GM23338 (cell line): ENCODE measurements around the gene NTM. TPM values are rescaled to one million over a fixed set of nuclear protein-coding genes. Genes with fewer than 3 reads are reported as not detected.

Experiments
- ATAC-seq: fragments of 200-7000 bp; cut with Tn5 transposase; 3 replicates; pipeline ENCODE4 v1.9.1; 2020
- DNase-seq: peaks from one replicate; pipeline ENCODE4 v3.0.0-alpha.2; 2015; ENCODE audit warnings: low spot score
- H2AFZ ChIP-seq: fragments of 200-600 bp; sonication (generic); 2 replicates; pipeline ENCODE4 v1.8.0; 2016; ENCODE audit warnings: antibody characterized with exemption, mild to moderate bottlenecking, moderate library complexity
- H3F3A ChIP-seq: fragments of 200-600 bp; sonication (generic); replicated peaks from 2 replicates; pipeline ENCODE4 v1.8.0; 2017; ENCODE audit warnings: antibody characterized with exemption, mixed run types, low read depth
- H3K27ac ChIP-seq: fragments of 200-600 bp; sonication (generic); 2 replicates; pipeline ENCODE4 v1.6.1; 2016; ENCODE audit warnings: low read depth
- H3K27me3 ChIP-seq: fragments of 200-600 bp; sonication (generic); 2 replicates; pipeline ENCODE4 v1.8.0; 2016; ENCODE audit warnings: mild to moderate bottlenecking, mixed run types, moderate library complexity; ENCODE audit not compliant: insufficient read depth
- H3K36me3 ChIP-seq: fragments of 200-600 bp; sonication (generic); 2 replicates; pipeline ENCODE4 v1.8.0; 2016; ENCODE audit warnings: mild to moderate bottlenecking; ENCODE audit not compliant: insufficient read depth
- H3K4me1 ChIP-seq: fragments of 200-600 bp; sonication (generic); 2 replicates; pipeline ENCODE4 v1.8.0; 2016; ENCODE audit warnings: mild to moderate bottlenecking, moderate library complexity; ENCODE audit not compliant: insufficient read depth
- H3K4me2 ChIP-seq: fragments of 200-600 bp; sonication (generic); 2 replicates; pipeline ENCODE4 v1.7.1; 2017; ENCODE audit warnings: mixed run types
- H3K4me3 ChIP-seq: fragments of 200-600 bp; sonication (generic); 2 replicates; pipeline ENCODE4 v1.6.1; 2016; ENCODE audit warnings: mixed run types
- H3K79me2 ChIP-seq: fragments of 200-600 bp; sonication (generic); replicated peaks from 2 replicates; pipeline ENCODE4 v1.8.0; 2017; ENCODE audit warnings: mild to moderate bottlenecking; ENCODE audit not compliant: insufficient read depth
- H3K9me2 ChIP-seq: fragments of 200-600 bp; sonication (generic); 2 replicates; pipeline ENCODE4 v1.8.0; 2017; ENCODE audit not compliant: insufficient read depth
- H4K20me1 ChIP-seq: fragments of 200-600 bp; sonication (generic); replicated peaks from 2 replicates; pipeline ENCODE4 v1.8.0; 2017; ENCODE audit warnings: mild to moderate bottlenecking; ENCODE audit not compliant: insufficient read depth
- H3K27ac Mint-ChIP-seq: 2 replicates; pipeline ENCODE4 v1.8.0; 2020; ENCODE audit warnings: inconsistent platforms, mild to moderate bottlenecking, moderate library complexity, mixed read lengths
- H3K27me3 Mint-ChIP-seq: 3 replicates; pipeline ENCODE4 v1.8.0; 2022; ENCODE audit warnings: low read depth, mild to moderate bottlenecking, moderate library complexity, mixed read lengths, inconsistent platforms; ENCODE audit not compliant: insufficient read depth, poor library complexity
- H3K36me3 Mint-ChIP-seq: 3 replicates; pipeline ENCODE4 v1.8.0; 2021; ENCODE audit warnings: low read depth, mild to moderate bottlenecking, inconsistent platforms, moderate library complexity, mixed read lengths
- H3K4me1 Mint-ChIP-seq: 3 replicates; pipeline ENCODE4 v1.8.0; 2020; ENCODE audit warnings: mild to moderate bottlenecking, inconsistent platforms, mixed read lengths
- H3K4me3 Mint-ChIP-seq: 3 replicates; pipeline ENCODE4 v1.8.0; 2021; ENCODE audit warnings: moderate library complexity, mild to moderate bottlenecking, inconsistent platforms, mixed read lengths
- H3K9me3 Mint-ChIP-seq: 3 replicates; pipeline ENCODE4 v1.8.0; 2020; ENCODE audit warnings: moderate library complexity, mild to moderate bottlenecking, inconsistent platforms, mixed read lengths
- CREB1 ChIP-seq: fragments of 250-450 bp; sonication (Bioruptor Pico); IDR thresholded peaks from 2 replicates; pipeline ENCODE4 v1.5.0; 2020; ENCODE audit warnings: low read depth, mild to moderate bottlenecking, moderate library complexity
- CTCF ChIP-seq, 2 experiments: fragments of 200-600 bp in 1 of 2; sonication (generic) in 1 of 2; conservative IDR thresholded peaks; 2 replicates each; pipeline versions ENCODE4 v1.5.1 to v1.6.1; 2016 to 2017; ENCODE audit warnings: antibody characterized with exemption in 2 of 2, low read depth in 2 of 2, mild to moderate bottlenecking in 2 of 2, moderate library complexity in 1 of 2
- ETS1 ChIP-seq: IDR thresholded peaks from 2 replicates; pipeline ENCODE4 v1.6.1; 2016; ENCODE audit warnings: antibody characterized with exemption
- EZH2 ChIP-seq: fragments of 200-600 bp; sonication (generic); IDR thresholded peaks from one replicate; pipeline ENCODE4 v1.8.0; 2017; ENCODE audit warnings: antibody characterized with exemption, mild to moderate bottlenecking, low read depth; ENCODE audit not compliant: unreplicated experiment
- EZH2phosphoT487 ChIP-seq: fragments of 200-600 bp; sonication (generic); IDR thresholded peaks from one replicate; pipeline ENCODE4 v1.8.1; 2018; ENCODE audit warnings: antibody characterized with exemption; ENCODE audit not compliant: unreplicated experiment
- JUNB ChIP-seq: IDR thresholded peaks from one replicate; pipeline ENCODE4 v1.6.1; 2016; ENCODE audit warnings: antibody characterized with exemption; ENCODE audit not compliant: unreplicated experiment
- NANOG ChIP-seq: IDR thresholded peaks from 2 replicates; pipeline ENCODE4 v1.6.1; 2016; ENCODE audit warnings: antibody characterized with exemption, borderline replicate concordance
- POLR2AphosphoS5 ChIP-seq: IDR thresholded peaks from 2 replicates; pipeline ENCODE4 v1.6.1; 2016; ENCODE audit warnings: antibody characterized with exemption, low read depth
- REST ChIP-seq: IDR thresholded peaks from one replicate; pipeline ENCODE4 v1.6.1; 2018; ENCODE audit warnings: antibody characterized with exemption; ENCODE audit not compliant: unreplicated experiment
- STAT1 ChIP-seq: IDR thresholded peaks from one replicate; pipeline ENCODE4 v1.6.1; 2016; ENCODE audit warnings: antibody characterized with exemption; ENCODE audit not compliant: unreplicated experiment
- ZNF331 ChIP-seq: fragments of 250-450 bp; sonication (Bioruptor Pico); IDR thresholded peaks from 2 replicates; pipeline ENCODE4 v1.5.0; 2020; ENCODE audit warnings: low read depth, mild to moderate bottlenecking, moderate library complexity
- polyA plus RNA-seq: library from polyadenylated mRNA; unstranded; fragments of >200 nt; fragmentation: Nextera tagmentation; extraction: Ambion mirVana; gene quantifications from 2 replicates; pipeline ENCODE4 v1.2.1, GENCODE V29; 2016
- total RNA-seq: library from RNA; depleted of rRNA; stranded (reverse); fragments of >200 nt; shearing (Covaris generic); gene quantifications from 2 replicates; pipeline ENCODE4 v1.2.3, GENCODE V29; 2014

The NTM gene
- total and polyA plus RNA-seq, 2 experiments from 2014 or later: 10.6 to 14.6 TPM

DNA sequence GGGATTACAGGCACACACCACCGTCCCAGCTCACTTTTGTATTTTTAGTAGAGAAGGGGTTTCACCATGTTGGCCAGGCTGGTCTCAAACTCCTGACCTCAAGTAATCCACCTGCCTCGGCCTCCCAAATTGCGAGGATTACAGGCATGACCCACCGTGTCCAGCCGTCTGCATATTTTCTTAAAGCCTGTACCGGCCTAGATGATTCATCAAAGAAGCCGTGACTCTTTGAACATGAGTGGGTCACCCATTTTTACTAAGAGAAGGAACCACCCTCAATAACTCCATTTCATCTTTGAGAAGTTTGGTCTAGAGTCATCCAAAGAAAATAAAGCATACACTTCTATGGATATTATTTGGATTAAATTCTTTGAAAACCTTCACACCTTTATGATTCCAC, 388.3 kb downstream of the NTM start:
- peaks cover 3% of the 10 kb centered on the region for H3K27me3 Mint-ChIP-seq
- Histone ChIP-seq H3K4me3 (no peak overlapping the region), H3K27me3 (no peaks in the 10 kb centered on the region), H2AFZ (no peak overlapping the region), H3K27ac (no peak overlapping the region), H4K20me1 (no peaks in the 10 kb centered on the region), H3K36me3 (no peaks in the 10 kb centered on the region), H3K4me2 (no peak overlapping the region), H3K79me2 (no peaks in the 10 kb centered on the region), H3K4me1 (peaks cover 15% of the 10 kb centered on the region), H3K9me2 (no peaks in the 10 kb centered on the region), H3F3A (no peaks in the 10 kb centered on the region)
- H3K27ac Mint-ChIP-seq: no peak overlapping the region
- no peaks in the 10 kb centered on the region for H3K36me3 Mint-ChIP-seq
- H3K4me3 Mint-ChIP-seq: no peak overlapping the region
- no peak for ATAC-seq
- DNase-seq: no peak
- TF ChIP-seq JUNB (no peak), POLR2AphosphoS5 (no peak), EZH2phosphoT487 (no peak), REST (no peak), STAT1 (no peak), CREB1 (no peak), CTCF (conservative IDR thresholded peaks at IDR 0.05; ENCODE audit: low read depth in 2 of 2) (no peak), ZNF331 (CRISPR knock-in tag) (no peak), EZH2 (no peak)
- peaks cover 21% of the 10 kb centered on the region for H3K4me1 Mint-ChIP-seq
- no peaks in the 10 kb centered on the region; the same call in 2 of the 3 replicates for H3K9me3 Mint-ChIP-seq

GRCh38 chr11:131759140-131759539, 388.7 kb downstream of the NTM start:
- H3K4me1 ChIP-seq: peaks cover 15% of the 10 kb centered on the region
- Mint-ChIP-seq H3K27ac (no peak overlapping the region), H3K36me3 (no peaks in the 10 kb centered on the region), H3K4me3 (no peak overlapping the region), H3K9me3 (no peaks in the 10 kb centered on the region), H3K4me1 (peaks cover 21% of the 10 kb centered on the region), H3K27me3 (peaks cover 3% of the 10 kb centered on the region)
- no peaks in the 10 kb centered on the region for H3K36me3 ChIP-seq
- ATAC-seq: no peak
- H3K27me3 ChIP-seq: no peaks in the 10 kb centered on the region
- H2AFZ ChIP-seq: no peak overlapping the region
- no peaks in the 10 kb centered on the region for H4K20me1 ChIP-seq
- no peak overlapping the region for H3K27ac ChIP-seq
- H3F3A ChIP-seq: no peaks in the 10 kb centered on the region
- H3K4me3 ChIP-seq: no peak overlapping the region
- no peaks in the 10 kb centered on the region for H3K9me2 ChIP-seq
- no peak overlapping the region for H3K4me2 ChIP-seq
- no peaks in the 10 kb centered on the region for H3K79me2 ChIP-seq
- DNase-seq: no peak
- TF ChIP-seq NANOG: no peak
- TF ChIP-seq JUNB: no peak
- no peak for TF ChIP-seq EZH2phosphoT487
- TF ChIP-seq ETS1: no peak
